Caco-2 (cell line): ENCODE data around the gene KIFAP3. TPM values are rescaled to one million over a fixed set of nuclear protein-coding genes. Genes with fewer than 3 reads are reported as not detected.

Experiments
- BruUV-seq: library from RNA; stranded (reverse); fragments of 400-500 nt; replicated peaks from 2 replicates; lab custom pipeline; 2021; lab: Mats Ljungman, UMichigan
- CTCF ChIA-PET: fragments of 300-600 bp; sonication (Branson Sonifier 250); formaldehyde crosslinking; loops from one replicate; lab custom pipeline; 2022; ENCODE audit warnings: antibody characterized with exemption; lab: Charles Lee
- POLR2A ChIA-PET: fragments of 300-600 bp; sonication (Branson Sonifier 250); formaldehyde crosslinking; loops from one replicate; lab custom pipeline; 2022; ENCODE audit warnings: antibody characterized with exemption; lab: Charles Lee
- DNase-seq, 2 experiments: peaks; one replicate each; pipeline versions ENCODE4 v3.0.0 to v3.0.0-alpha.2; 2020 to 2022
- H3K27me3 ChIP-seq: replicated peaks from 2 replicates; pipeline ENCODE4 v1.6.0; 2011; ENCODE audit warnings: low read length; ENCODE audit not compliant: control insufficient read depth, insufficient read depth
- H3K36me3 ChIP-seq: 2 replicates; pipeline ENCODE4 v1.5.1; 2011; ENCODE audit warnings: low read length; ENCODE audit not compliant: control insufficient read depth, insufficient read depth
- H3K4me1 ChIP-seq: fragments of 250-450 bp; sonication (Bioruptor Pico); 2 replicates; pipeline ENCODE4 v1.5.1; 2020; ENCODE audit warnings: mild to moderate bottlenecking
- H3K4me3 ChIP-seq: 2 replicates; pipeline ENCODE4 v1.5.1; 2011; ENCODE audit warnings: low read depth, mild to moderate bottlenecking, control low read depth, low read length
- H3K9me3 ChIP-seq: fragments of 250-450 bp; sonication (Bioruptor Pico); 2 replicates; pipeline ENCODE4 v1.5.1; 2020; ENCODE audit warnings: mild to moderate bottlenecking, moderate library complexity
- H3K27ac Mint-ChIP-seq: one replicate; pipeline ENCODE4 v1.8.0; 2022; ENCODE audit warnings: mixed read lengths; ENCODE audit not compliant: unreplicated experiment
- H3K27me3 Mint-ChIP-seq: one replicate; pipeline ENCODE4 v1.8.0; 2022; ENCODE audit warnings: mixed read lengths; ENCODE audit not compliant: insufficient read depth, unreplicated experiment
- H3K36me3 Mint-ChIP-seq: one replicate; pipeline ENCODE4 v1.8.0; 2022; ENCODE audit warnings: mild to moderate bottlenecking, mixed read lengths; ENCODE audit not compliant: insufficient read depth, unreplicated experiment
- H3K4me1 Mint-ChIP-seq: one replicate; pipeline ENCODE4 v1.8.0; 2022; ENCODE audit warnings: low read depth, mixed read lengths; ENCODE audit not compliant: unreplicated experiment
- H3K4me3 Mint-ChIP-seq: one replicate; pipeline ENCODE4 v1.8.0; 2022; ENCODE audit warnings: mild to moderate bottlenecking, moderate library complexity, mixed read lengths; ENCODE audit not compliant: unreplicated experiment
- H3K9me3 Mint-ChIP-seq: one replicate; pipeline ENCODE4 v1.8.0; 2022; ENCODE audit warnings: mixed read lengths; ENCODE audit not compliant: unreplicated experiment
- intact Hi-C: fragments of 100-400 bp; cut with micrococcal nuclease; formaldehyde crosslinking; loops from one replicate; pipeline ENCODE4 v1.10.0; 2022; ENCODE audit not compliant: unreplicated experiment
- total RNA-seq: library from RNA; stranded (reverse); gene quantifications from 2 replicates; pipeline ENCODE4 v1.2.3, GENCODE V29; 2022
- TF ChIP-seq, protein P1 (sequence below), 2 experiments: fragments of 200-600 bp in 1 of 2; IDR thresholded peaks; 1 replicate in 1 of 2; 2 replicates in 1 of 2; pipeline versions ENCODE4 v1.5.1 to v1.8.0; 2011 to 2022; ENCODE audit warnings: antibody characterized with exemption in 1 of 2, control low read depth in 1 of 2, inconsistent platforms in 1 of 2, low read depth in 1 of 2, low read length in 1 of 2, mild to moderate bottlenecking in 1 of 2, moderate library complexity in 1 of 2; ENCODE audit not compliant: insufficient read depth in 1 of 2, severe bottlenecking in 1 of 2, unreplicated experiment in 1 of 2

The KIFAP3 gene
- total RNA-seq, 1 experiment from 2014 or later: 10.9 TPM

GRCh38 chr1:169928438-169929209, 145.9 kb downstream of the KIFAP3 start:
- Mint-ChIP-seq H3K27ac (no peak overlapping the region), H3K9me3 (no peaks in the 10 kb centered on the region), H3K27me3 (no peaks in the 10 kb centered on the region), H3K4me3 (no peak overlapping the region), H3K36me3 (no peaks in the 10 kb centered on the region), H3K4me1 (peaks cover 5% of the 10 kb centered on the region)
- H3K4me1 ChIP-seq: no peaks in the 10 kb centered on the region
- no peaks in the 10 kb centered on the region for H3K9me3 ChIP-seq
- intact Hi-C loops: loop anchor here (1.0 to 2.0 kb wide), 6 partner anchors 82 to 1000 kb away; partner anchors contain the start of gene KIFAP3
- H3K4me3 ChIP-seq: no peak overlapping the region
- H3K36me3 ChIP-seq: no peaks in the 10 kb centered on the region
- no peaks in the 10 kb centered on the region for H3K27me3 ChIP-seq
- BruUV-seq: no TSS peak
- CTCF ChIA-PET: no interaction called here
- DNase-seq: peak in 1 of 2 experiments; percentile 32
- TF ChIP-seq, protein P1, sequence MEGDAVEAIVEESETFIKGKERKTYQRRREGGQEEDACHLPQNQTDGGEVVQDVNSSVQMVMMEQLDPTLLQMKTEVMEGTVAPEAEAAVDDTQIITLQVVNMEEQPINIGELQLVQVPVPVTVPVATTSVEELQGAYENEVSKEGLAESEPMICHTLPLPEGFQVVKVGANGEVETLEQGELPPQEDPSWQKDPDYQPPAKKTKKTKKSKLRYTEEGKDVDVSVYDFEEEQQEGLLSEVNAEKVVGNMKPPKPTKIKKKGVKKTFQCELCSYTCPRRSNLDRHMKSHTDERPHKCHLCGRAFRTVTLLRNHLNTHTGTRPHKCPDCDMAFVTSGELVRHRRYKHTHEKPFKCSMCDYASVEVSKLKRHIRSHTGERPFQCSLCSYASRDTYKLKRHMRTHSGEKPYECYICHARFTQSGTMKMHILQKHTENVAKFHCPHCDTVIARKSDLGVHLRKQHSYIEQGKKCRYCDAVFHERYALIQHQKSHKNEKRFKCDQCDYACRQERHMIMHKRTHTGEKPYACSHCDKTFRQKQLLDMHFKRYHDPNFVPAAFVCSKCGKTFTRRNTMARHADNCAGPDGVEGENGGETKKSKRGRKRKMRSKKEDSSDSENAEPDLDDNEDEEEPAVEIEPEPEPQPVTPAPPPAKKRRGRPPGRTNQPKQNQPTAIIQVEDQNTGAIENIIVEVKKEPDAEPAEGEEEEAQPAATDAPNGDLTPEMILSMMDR (IDR thresholded peaks at IDR 0.05; ENCODE audit: insufficient read depth in 1 of 2, low read depth in 1 of 2, low read length in 1 of 2, severe bottlenecking in 1 of 2, unreplicated experiment in 1 of 2): peak; percentile 67 to 68
- POLR2A ChIA-PET: no interaction called here

- H3K4me1 ChIP-seq: no peaks in the 10 kb centered on the region
- H3K4me1 Mint-ChIP-seq: peaks cover 5% of the 10 kb centered on the region
- ChIA-PET POLR2A (no interaction called here), CTCF (no interaction called here)
- no peak for DNase-seq
- no peak overlapping the region for H3K4me3 ChIP-seq
- TF ChIP-seq, protein P1 (IDR thresholded peaks at IDR 0.05; ENCODE audit: insufficient read depth in 1 of 2, low read depth in 1 of 2, low read length in 1 of 2, severe bottlenecking in 1 of 2, unreplicated experiment in 1 of 2): no peak
- no peaks in the 10 kb centered on the region for H3K36me3 Mint-ChIP-seq
- no peaks in the 10 kb centered on the region for H3K36me3 ChIP-seq
- H3K27ac Mint-ChIP-seq: no peak overlapping the region
- intact Hi-C loops: no loop called here
- H3K27me3 ChIP-seq: no peaks in the 10 kb centered on the region
- H3K4me3 Mint-ChIP-seq: no peak overlapping the region
- no TSS peak for BruUV-seq
- no peaks in the 10 kb centered on the region for H3K9me3 ChIP-seq
- H3K9me3 Mint-ChIP-seq: no peaks in the 10 kb centered on the region
- H3K27me3 Mint-ChIP-seq: no peaks in the 10 kb centered on the region
These were observed 148.7 kb downstream of the KIFAP3 start for GRCh38 chr1:169925505-169926482.

GRCh38 chr1:169924829-169925228, 149.7 kb downstream of the KIFAP3 start:
- ChIA-PET POLR2A (no interaction called here), CTCF (no interaction called here)
- intact Hi-C loops: no loop called here
- TF ChIP-seq, protein P1 (IDR thresholded peaks at IDR 0.05; ENCODE audit: insufficient read depth in 1 of 2, low read depth in 1 of 2, low read length in 1 of 2, severe bottlenecking in 1 of 2, unreplicated experiment in 1 of 2): no peak
- no peaks in the 10 kb centered on the region for H3K27me3 ChIP-seq
- H3K36me3 Mint-ChIP-seq: no peaks in the 10 kb centered on the region
- no peak for DNase-seq
- no peak overlapping the region for H3K27ac Mint-ChIP-seq
- H3K9me3 Mint-ChIP-seq: no peaks in the 10 kb centered on the region
- peaks cover 5% of the 10 kb centered on the region for H3K4me1 Mint-ChIP-seq
- no peaks in the 10 kb centered on the region for H3K9me3 ChIP-seq
- H3K36me3 ChIP-seq: no peaks in the 10 kb centered on the region
- no TSS peak for BruUV-seq
- no peak overlapping the region for H3K4me3 ChIP-seq
- H3K4me1 ChIP-seq: no peaks in the 10 kb centered on the region
- no peaks in the 10 kb centered on the region for H3K27me3 Mint-ChIP-seq
- no peak overlapping the region for H3K4me3 Mint-ChIP-seq
